MM.1S (cell line): ENCODE measurements around the gene IL23A.

Source experiments
- EZH2 ChIP-seq: fragments of 300-600 bp; sonication (generic); optimal IDR thresholded peaks from 2 replicates; pipeline ENCODE3; 2017; ENCODE audit warnings: low read depth, mild to moderate bottlenecking, antibody characterized with exemption, low read length, mixed read lengths
- EZH2phosphoT487 ChIP-seq: fragments of 300-600 bp; sonication (generic); IDR thresholded peaks from 2 replicates; pipeline ENCODE4 v1.6.1; 2018; ENCODE audit warnings: antibody characterized with exemption, low read length
- TF ChIP-seq, protein P1 (sequence below): fragments of 300-600 bp; sonication (generic); IDR thresholded peaks from 2 replicates; pipeline ENCODE4 v1.5.1; 2016; ENCODE audit warnings: antibody characterized with exemption, low read length, mixed read lengths

DNA sequence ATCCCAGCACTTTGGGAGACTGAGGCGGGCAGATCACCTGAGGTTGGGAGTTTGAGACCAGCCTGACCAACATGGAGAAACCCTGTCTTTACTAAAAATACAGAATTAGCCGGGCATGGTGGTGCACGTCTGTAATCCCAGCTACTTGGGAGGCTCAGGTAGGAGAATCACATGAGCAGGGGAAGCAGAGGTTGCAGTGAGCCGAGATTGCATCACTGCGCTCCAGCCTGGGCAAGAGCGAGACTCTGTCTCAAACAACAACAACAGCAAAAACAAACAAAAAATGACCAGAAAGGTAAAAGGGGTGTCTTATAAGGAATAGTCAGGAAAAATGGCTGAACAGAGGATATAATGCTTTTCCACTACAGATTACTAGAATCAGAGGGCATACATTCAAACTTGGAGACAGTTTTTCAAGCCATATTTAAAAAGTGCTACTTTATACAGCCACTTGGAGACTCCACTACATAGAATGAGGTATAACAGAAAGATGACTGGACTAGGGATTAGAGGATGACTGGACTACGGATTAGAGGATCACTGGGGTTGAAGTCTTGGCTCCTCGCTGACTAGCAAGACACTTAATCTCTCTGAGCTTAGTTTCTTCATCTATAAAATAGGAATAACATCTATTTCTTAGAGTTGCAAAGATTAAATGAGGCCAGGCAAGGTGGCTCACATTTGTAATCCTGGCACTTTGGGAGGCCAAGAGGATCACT lies 33.7 kb upstream of the IL23A start:
- TF ChIP-seq, protein P1, sequence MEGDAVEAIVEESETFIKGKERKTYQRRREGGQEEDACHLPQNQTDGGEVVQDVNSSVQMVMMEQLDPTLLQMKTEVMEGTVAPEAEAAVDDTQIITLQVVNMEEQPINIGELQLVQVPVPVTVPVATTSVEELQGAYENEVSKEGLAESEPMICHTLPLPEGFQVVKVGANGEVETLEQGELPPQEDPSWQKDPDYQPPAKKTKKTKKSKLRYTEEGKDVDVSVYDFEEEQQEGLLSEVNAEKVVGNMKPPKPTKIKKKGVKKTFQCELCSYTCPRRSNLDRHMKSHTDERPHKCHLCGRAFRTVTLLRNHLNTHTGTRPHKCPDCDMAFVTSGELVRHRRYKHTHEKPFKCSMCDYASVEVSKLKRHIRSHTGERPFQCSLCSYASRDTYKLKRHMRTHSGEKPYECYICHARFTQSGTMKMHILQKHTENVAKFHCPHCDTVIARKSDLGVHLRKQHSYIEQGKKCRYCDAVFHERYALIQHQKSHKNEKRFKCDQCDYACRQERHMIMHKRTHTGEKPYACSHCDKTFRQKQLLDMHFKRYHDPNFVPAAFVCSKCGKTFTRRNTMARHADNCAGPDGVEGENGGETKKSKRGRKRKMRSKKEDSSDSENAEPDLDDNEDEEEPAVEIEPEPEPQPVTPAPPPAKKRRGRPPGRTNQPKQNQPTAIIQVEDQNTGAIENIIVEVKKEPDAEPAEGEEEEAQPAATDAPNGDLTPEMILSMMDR: no peak
- no peak for TF ChIP-seq EZH2
- TF ChIP-seq EZH2phosphoT487: no peak
